Measurements from ENCODE around the gene MGP.

MGP gene

GRCh38 chr12:14885718-14886221 lies at the start of gene MGP:
Gene MGP, minus strand, starts transcription at chr12:14885854. Its CDS starts 63 bp downstream, at chr12:14885791.
- DNase-seq (ENCODE audit: low read depth in 2 of 2): no peak

GRCh38 chr12:14935031-14935430 lies 49.4 kb upstream of the MGP start:
- DNase-seq (ENCODE audit: low read depth in 2 of 2): no peak

GRCh38 chr12:14934511-14934910 lies 48.9 kb upstream of the MGP start:
- no peak for DNase-seq (ENCODE audit: low read depth in 2 of 2)

- no peak for DNase-seq (ENCODE audit: low read depth in 2 of 2)
Observed at GRCh38 chr12:14931791-14932560, 46.3 kb upstream of the MGP start.

GRCh38 chr12:14931359-14931758 lies 45.7 kb upstream of the MGP start:
- no peak for DNase-seq (ENCODE audit: low read depth in 2 of 2)

GRCh38 chr12:14930299-14930698 lies 44.6 kb upstream of the MGP start:
- DNase-seq (ENCODE audit: low read depth in 2 of 2): no peak

- no peak for DNase-seq (ENCODE audit: low read depth in 2 of 2)
Observed at GRCh38 chr12:14928931-14929330, 43.3 kb upstream of the MGP start.

- no peak for DNase-seq (ENCODE audit: low read depth in 2 of 2)
Observed at GRCh38 chr12:14927267-14927666, 41.6 kb upstream of the MGP start.

- DNase-seq (ENCODE audit: low read depth in 2 of 2): no peak
Observed at GRCh38 chr12:14924541-14924940, 38.9 kb upstream of the MGP start.

GRCh38 chr12:14923944-14924343 lies 38.3 kb upstream of the MGP start:
- no peak for DNase-seq (ENCODE audit: low read depth in 2 of 2)

- no peak for DNase-seq (ENCODE audit: low read depth in 2 of 2)
Observed at GRCh38 chr12:14921218-14921617, 35.6 kb upstream of the MGP start.

- no peak for DNase-seq (ENCODE audit: low read depth in 2 of 2)
Observed at GRCh38 chr12:14920475-14921126, 34.9 kb upstream of the MGP start.

- no peak for DNase-seq (ENCODE audit: low read depth in 2 of 2)
Observed at GRCh38 chr12:14919455-14919854, 33.8 kb upstream of the MGP start.

- no peak for DNase-seq (ENCODE audit: low read depth in 2 of 2)
Observed at GRCh38 chr12:14915736-14916135, 30.1 kb upstream of the MGP start.

- DNase-seq (ENCODE audit: low read depth in 2 of 2): no peak
Observed at GRCh38 chr12:14913381-14913781, 27.7 kb upstream of the MGP start.

- DNase-seq (ENCODE audit: low read depth in 2 of 2): no peak
Observed at GRCh38 chr12:14911131-14911530, 25.5 kb upstream of the MGP start.

GRCh38 chr12:14910090-14910915 lies 24.6 kb upstream of the MGP start:
- DNase-seq (ENCODE audit: low read depth in 2 of 2): no peak

GRCh38 chr12:14907953-14908352 lies 22.3 kb upstream of the MGP start:
- DNase-seq (ENCODE audit: low read depth in 2 of 2): no peak

GRCh38 chr12:14906114-14906513 lies 20.5 kb upstream of the MGP start:
- no peak for DNase-seq (ENCODE audit: low read depth in 2 of 2)

GRCh38 chr12:14905269-14906004 lies 19.8 kb upstream of the MGP start:
- no peak for DNase-seq (ENCODE audit: low read depth in 2 of 2)

- no peak for DNase-seq (ENCODE audit: low read depth in 2 of 2)
Observed at GRCh38 chr12:14904854-14905253, 19.2 kb upstream of the MGP start.
